Measurements from ENCODE around the gene LONRF3.

LONRF3 gene

GRCh38 chrX:118964252-118964651, 10.2 kb upstream of the LONRF3 start (continued):
- TF ChIP-seq PATZ1 (tag by site-specific recombination; IDR thresholded peaks at IDR 0.05): 0 out of 2 replicates have a peak, but pooled peaks have one; percentile 18
- peak; percentile 47; the same call in 1 of the 2 replicates for TF ChIP-seq SCRT1 (tag by site-specific recombination; IDR thresholded peaks at IDR 0.05; ENCODE audit: borderline replicate concordance)
- TF ChIP-seq SP7 (tag by site-specific recombination; IDR thresholded peaks at IDR 0.05): peak; percentile 98
- TF ChIP-seq ZBTB21 (tag by site-specific recombination; IDR thresholded peaks at IDR 0.05): peak; percentile 88
- TF ChIP-seq ZNF341 (tag by site-specific recombination; IDR thresholded peaks at IDR 0.05; ENCODE audit: low read depth): peak; percentile 76
- TF ChIP-seq ZNF561 (tag by site-specific recombination; IDR thresholded peaks at IDR 0.05; ENCODE audit: borderline replicate concordance): no peak
- TF ChIP-seq ZNF624 (tag by site-specific recombination; IDR thresholded peaks at IDR 0.05): no peak
- no peak for TF ChIP-seq ZSCAN5A (tag by site-specific recombination; IDR thresholded peaks at IDR 0.05)
- peak; percentile 34; the same call in 1 of the 2 replicates for TF ChIP-seq ATF2 (tag by site-specific recombination; IDR thresholded peaks at IDR 0.05; ENCODE audit: low read depth)
- TF ChIP-seq WT1 (tag by site-specific recombination; IDR thresholded peaks at IDR 0.05): peak; percentile 86
- TF ChIP-seq ZNF639 (tag by site-specific recombination; IDR thresholded peaks at IDR 0.05): peak; percentile 64; the same call in 1 of the 2 replicates
- TF ChIP-seq BCL6B (tag by site-specific recombination; IDR thresholded peaks at IDR 0.05): no peak
- peak; percentile 65; the same call in 1 of the 2 replicates for TF ChIP-seq ZNF24 (tag by site-specific recombination; IDR thresholded peaks at IDR 0.05)
- peak; percentile 93 for TF ChIP-seq PRDM6 (tag by site-specific recombination; IDR thresholded peaks at IDR 0.05)
- TF ChIP-seq OVOL3 (tag by site-specific recombination; IDR thresholded peaks at IDR 0.05): 0 out of 2 replicates have a peak, but pooled peaks have one; percentile 25
- TF ChIP-seq ZNF398 (tag by site-specific recombination; IDR thresholded peaks at IDR 0.05): no peak
- TF ChIP-seq ZNF324 (tag by site-specific recombination; IDR thresholded peaks at IDR 0.05): no peak
- peak; percentile 92 for TF ChIP-seq ZEB2 (tag by site-specific recombination; IDR thresholded peaks at IDR 0.05)
- no peak for TF ChIP-seq REST (tag by site-specific recombination; IDR thresholded peaks at IDR 0.05)
- peak; percentile 84 for TF ChIP-seq INSM2 (tag by site-specific recombination; IDR thresholded peaks at IDR 0.05)
- peak; percentile 76; the same call in 1 of the 2 replicates for TF ChIP-seq KLF10 (tag by site-specific recombination; IDR thresholded peaks at IDR 0.05)
- no peak for TF ChIP-seq KLF9 (tag by site-specific recombination; IDR thresholded peaks at IDR 0.05; ENCODE audit: low read depth)
- TF ChIP-seq ZNF623 (tag by site-specific recombination; IDR thresholded peaks at IDR 0.05): no peak

Data from HEK293 (cell line).